SK-N-SH (cell line): Measurements from ENCODE around the gene PIK3CG. TPM values are rescaled to one million over a fixed set of nuclear protein-coding genes. Genes with fewer than 3 reads are reported as not detected.
"Not testable (repeated sequence)": the region's sequence is repeated elsewhere in the genome, so short reads cannot be mapped to it uniquely, and the experiment has no call there.

ENCODE experiments used
- CTCF ChIA-PET: fragments of 300-600, 350-600 bp; formaldehyde crosslinking; extraction: SDS; loops from one replicate; lab custom pipeline; 2021; lab: Yijun Ruan, JAX
- POLR2A ChIA-PET: fragments of 350-600 bp; sonication (Branson Sonifier 250); formaldehyde crosslinking; extraction: SDS; loops from one replicate; lab custom pipeline; 2020; ENCODE audit warnings: antibody characterized with exemption, inconsistent platforms; lab: Yijun Ruan, JAX
- DNase-seq: peaks from one replicate; pipeline ENCODE4 v3.0.0; 2012
- H2AFZ ChIP-seq: fragments of 200-600 bp; sonication (generic); 2 replicates; pipeline ENCODE4 v1.8.1; 2016; ENCODE audit warnings: antibody characterized with exemption, mild to moderate bottlenecking, low read depth
- H3F3A ChIP-seq: fragments of 200-600 bp; sonication (generic); replicated peaks from 2 replicates; pipeline ENCODE3; 2016; ENCODE audit warnings: antibody characterized with exemption, mild to moderate bottlenecking; ENCODE audit not compliant: insufficient read depth
- H3K27ac ChIP-seq, 2 experiments: fragments of 200-500 bp in 1 of 2; fragments of 200-600 bp in 1 of 2; sonication (Bioruptor generic) in 1 of 2; sonication (generic), shearing (Covaris generic) in 1 of 2; 2 replicates each; pipeline versions ENCODE4 v1.5.1 to v1.6.1; 2014 to 2016; ENCODE audit warnings: low read depth in 2 of 2, inconsistent platforms in 1 of 2, low read length in 1 of 2, mild to moderate bottlenecking in 1 of 2, mixed read lengths in 1 of 2
- H3K27me3 ChIP-seq: fragments of 200-600 bp; sonication (generic), shearing (Covaris generic); 2 replicates; pipeline ENCODE4 v1.6.1; 2016; ENCODE audit warnings: mixed run types; ENCODE audit not compliant: insufficient read depth
- H3K36me3 ChIP-seq, 2 experiments: fragments of 200-500 bp in 1 of 2; fragments of 200-600 bp in 1 of 2; sonication (Bioruptor generic) in 1 of 2; sonication (generic) in 1 of 2; replicated peaks in 1 of 2; 2 replicates each; pipeline versions ENCODE3 to v1.5.1; 2014 to 2016; ENCODE audit warnings: low read length in 1 of 2, mild to moderate bottlenecking in 1 of 2; ENCODE audit not compliant: insufficient read depth in 2 of 2, control insufficient read depth in 1 of 2
- H3K4me1 ChIP-seq, 2 experiments: fragments of 200-500 bp in 1 of 2; fragments of 200-600 bp in 1 of 2; sonication (Bioruptor generic) in 1 of 2; sonication (generic), shearing (Covaris generic) in 1 of 2; 2 replicates each; pipeline versions ENCODE4 v1.5.1 to v1.6.1; 2014 to 2016; ENCODE audit warnings: low read depth in 1 of 2, low read length in 1 of 2, mixed run types in 1 of 2; ENCODE audit not compliant: insufficient read depth in 2 of 2, control insufficient read depth in 1 of 2
- H3K4me2 ChIP-seq: fragments of 200-600 bp; sonication (generic), shearing (Covaris generic); 2 replicates; pipeline ENCODE4 v1.6.1; 2017; ENCODE audit warnings: mixed run types
- H3K4me3 ChIP-seq, 2 experiments: fragments of 200-500 bp in 1 of 2; fragments of 200-600 bp in 1 of 2; sonication (Bioruptor generic) in 1 of 2; sonication (generic), shearing (Covaris generic) in 1 of 2; 2 replicates each; pipeline versions ENCODE4 v1.5.1 to v1.8.1; 2014 to 2016; ENCODE audit warnings: low read depth in 2 of 2, inconsistent platforms in 1 of 2, low read length in 1 of 2, mild to moderate bottlenecking in 1 of 2, mixed read lengths in 1 of 2, moderate library complexity in 1 of 2
- H3K79me2 ChIP-seq: fragments of 200-600 bp; sonication (generic); 2 replicates; pipeline ENCODE4 v1.8.1; 2017; ENCODE audit warnings: mild to moderate bottlenecking; ENCODE audit not compliant: insufficient read depth
- H3K9ac ChIP-seq: fragments of 200-600 bp; sonication (generic); 2 replicates; pipeline ENCODE4 v1.6.1; 2017; ENCODE audit warnings: mixed run types
- H3K9me2 ChIP-seq: fragments of 200-600 bp; sonication (generic); 2 replicates; pipeline ENCODE4 v1.6.1; 2017; ENCODE audit warnings: mixed run types
- H3K9me3 ChIP-seq: fragments of 200-600 bp; sonication (generic); 2 replicates; pipeline ENCODE4 v1.6.1; 2017; ENCODE audit warnings: mixed run types, mild to moderate bottlenecking, moderate library complexity
- H4K20me1 ChIP-seq: fragments of 200-600 bp; sonication (generic); 2 replicates; pipeline ENCODE4 v1.6.1; 2017; ENCODE audit warnings: mild to moderate bottlenecking, mixed run types; ENCODE audit not compliant: insufficient read depth
- CHD2 ChIP-seq: fragments of 150-350 bp; IDR thresholded peaks from 2 replicates; pipeline ENCODE4 v1.6.1; 2018; ENCODE audit warnings: low read length; ENCODE audit not compliant: partially characterized antibody
- EP300 ChIP-seq, 2 experiments: IDR thresholded peaks; 2 replicates each; pipeline versions ENCODE4 v1.4.0 to v1.6.1; 2012; ENCODE audit warnings: borderline replicate concordance in 1 of 2, low read depth in 1 of 2, low read length in 1 of 2
- EZH2phosphoT487 ChIP-seq: fragments of 200-600 bp; sonication (generic); IDR thresholded peaks from 2 replicates; pipeline ENCODE4 v1.6.1; 2017; ENCODE audit warnings: low read depth, mixed run types, mild to moderate bottlenecking, antibody characterized with exemption, moderate library complexity, borderline replicate concordance
- FOXM1 ChIP-seq: IDR thresholded peaks from 2 replicates; pipeline ENCODE4 v1.4.0; 2012; ENCODE audit warnings: low read depth, mild to moderate bottlenecking
- GATA2 ChIP-seq: sonication (generic); formaldehyde crosslinking; IDR thresholded peaks from 2 replicates; pipeline ENCODE4 v1.5.0; 2020; ENCODE audit warnings: mild to moderate bottlenecking, missing genetic modification reagents
- JUND ChIP-seq: IDR thresholded peaks from 2 replicates; pipeline ENCODE4 v1.4.0; 2012
- MXI1 ChIP-seq: IDR thresholded peaks from 2 replicates; pipeline ENCODE4 v1.6.1; 2012; ENCODE audit warnings: mild to moderate bottlenecking, low read depth, low read length, improper control_type of control experiment
- REST ChIP-seq: IDR thresholded peaks from 2 replicates; pipeline ENCODE4 v1.6.1; 2012; ENCODE audit warnings: mild to moderate bottlenecking, low read depth, low read length, moderate library complexity
- TCF12 ChIP-seq: IDR thresholded peaks from 2 replicates; pipeline ENCODE4 v1.4.0; 2012
- TEAD4 ChIP-seq: IDR thresholded peaks from 2 replicates; pipeline ENCODE4 v1.4.0; 2012; ENCODE audit warnings: mild to moderate bottlenecking, borderline replicate concordance; ENCODE audit not compliant: insufficient read depth
- WGBS: methylation state at CpG from one replicate; pipeline ENCODE4 v1.1.6; 2017; ENCODE audit warnings: low lambda C conversion rate; 5-methylcytosine and 5-hydroxymethylcytosine counted together
- polyA plus RNA-seq, 3 experiments: library from polyadenylated mRNA; depleted of rRNA; stranded (reverse); fragments of >200 nt; gene quantifications; 2 replicates each; pipeline ENCODE4 v1.2.3, GENCODE V29; 2012
- TF ChIP-seq, protein P1 (sequence below): IDR thresholded peaks from 2 replicates; pipeline ENCODE4; 2012
- TF ChIP-seq, protein P2 (sequence below): IDR thresholded peaks from 2 replicates; pipeline ENCODE4 v1.4.0; 2012; ENCODE audit warnings: low read depth, borderline replicate concordance

The PIK3CG gene
- polyA plus RNA-seq, 1 of the 3 experiments (the other 2 are of a cell fraction) = not detected

- Histone ChIP-seq H3K9me2 (no peaks in the 10 kb centered on the region), H3K9ac (no peak overlapping the region), H3K4me1 (no peaks in the 10 kb centered on the region), H3K36me3 (no peaks in the 10 kb centered on the region), H3K9me3 (no peaks in the 10 kb centered on the region), H3F3A (no peaks in the 10 kb centered on the region), H3K27ac (no peak overlapping the region), H3K79me2 (no peaks in the 10 kb centered on the region), H3K4me2 (no peak overlapping the region), H4K20me1 (no peaks in the 10 kb centered on the region), H3K27me3 (no peaks in the 10 kb centered on the region), H3K4me3 (no peak overlapping the region), H2AFZ (no peak overlapping the region)
- POLR2A ChIA-PET = no interaction called here
- CTCF ChIA-PET = interaction anchor here (0.9 to 1.5 kb wide), 5 partner anchors 11 to 214 kb away, joined by 3 to 4 read pairs (median 4); no protein-coding TSS in a partner anchor
- no peak for TF ChIP-seq CHD2
- no peak for TF ChIP-seq GATA2 (CRISPR knock-in tag)
- no peak for TF ChIP-seq FOXM1
- TF ChIP-seq, protein P1, sequence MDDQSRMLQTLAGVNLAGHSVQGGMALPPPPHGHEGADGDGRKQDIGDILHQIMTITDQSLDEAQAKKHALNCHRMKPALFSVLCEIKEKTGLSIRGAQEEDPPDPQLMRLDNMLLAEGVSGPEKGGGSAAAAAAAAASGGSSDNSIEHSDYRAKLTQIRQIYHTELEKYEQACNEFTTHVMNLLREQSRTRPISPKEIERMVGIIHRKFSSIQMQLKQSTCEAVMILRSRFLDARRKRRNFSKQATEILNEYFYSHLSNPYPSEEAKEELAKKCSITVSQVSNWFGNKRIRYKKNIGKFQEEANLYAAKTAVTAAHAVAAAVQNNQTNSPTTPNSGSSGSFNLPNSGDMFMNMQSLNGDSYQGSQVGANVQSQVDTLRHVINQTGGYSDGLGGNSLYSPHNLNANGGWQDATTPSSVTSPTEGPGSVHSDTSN = no peak
- TF ChIP-seq, protein P2, sequence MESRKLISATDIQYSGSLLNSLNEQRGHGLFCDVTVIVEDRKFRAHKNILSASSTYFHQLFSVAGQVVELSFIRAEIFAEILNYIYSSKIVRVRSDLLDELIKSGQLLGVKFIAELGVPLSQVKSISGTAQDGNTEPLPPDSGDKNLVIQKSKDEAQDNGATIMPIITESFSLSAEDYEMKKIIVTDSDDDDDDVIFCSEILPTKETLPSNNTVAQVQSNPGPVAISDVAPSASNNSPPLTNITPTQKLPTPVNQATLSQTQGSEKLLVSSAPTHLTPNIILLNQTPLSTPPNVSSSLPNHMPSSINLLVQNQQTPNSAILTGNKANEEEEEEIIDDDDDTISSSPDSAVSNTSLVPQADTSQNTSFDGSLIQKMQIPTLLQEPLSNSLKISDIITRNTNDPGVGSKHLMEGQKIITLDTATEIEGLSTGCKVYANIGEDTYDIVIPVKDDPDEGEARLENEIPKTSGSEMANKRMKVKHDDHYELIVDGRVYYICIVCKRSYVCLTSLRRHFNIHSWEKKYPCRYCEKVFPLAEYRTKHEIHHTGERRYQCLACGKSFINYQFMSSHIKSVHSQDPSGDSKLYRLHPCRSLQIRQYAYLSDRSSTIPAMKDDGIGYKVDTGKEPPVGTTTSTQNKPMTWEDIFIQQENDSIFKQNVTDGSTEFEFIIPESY = no peak
- TF ChIP-seq TEAD4 = no peak
- TF ChIP-seq TCF12 = no peak
- no peak for TF ChIP-seq EP300 (IDR thresholded peaks at IDR 0.05; ENCODE audit: borderline replicate concordance in 1 of 2, low read depth in 1 of 2, low read length in 1 of 2)
- no peak for TF ChIP-seq REST
- TF ChIP-seq EZH2phosphoT487 = no peak
- TF ChIP-seq JUND = no peak
- TF ChIP-seq MXI1 = no peak
- WGBS = 85% methylated on average over 6 of the region's 6 CpGs
- DNase-seq = no peak
These were observed 71.2 kb downstream of the PIK3CG start for GRCh38 chr7:106936236-106936635.

GRCh38 chr7:106938122-106938521 lies 73.0 kb downstream of the PIK3CG start:
- POLR2A ChIA-PET, H3K9me2 ChIP-seq, H3K9ac ChIP-seq, H3K27ac ChIP-seq, H3K9me3 ChIP-seq, H3K27me3 ChIP-seq, H3K4me1 ChIP-seq, H3K4me2 ChIP-seq, H3F3A ChIP-seq, H2AFZ ChIP-seq, DNase-seq, H3K4me3 ChIP-seq, H4K20me1 ChIP-seq, H3K36me3 ChIP-seq, H3K79me2 ChIP-seq: not testable (repeated sequence)
- WGBS = 77% methylated on average over 7 of the region's 7 CpGs
- CTCF ChIA-PET = interaction anchor here (0.9 to 3.5 kb wide), 6 partner anchors 9 to 279 kb away, joined by 3 to 12 read pairs (median 5); no protein-coding TSS in a partner anchor
